ENCODE results near the gene PRR36.
A peak's percentile ranks its signal among the peaks of the same experiment; 100 is the strongest.

PRR36 gene

GRCh38 chr19:7874076-7874896, at the start of gene PRR36:
TSS of gene PRR36 (minus strand) at chr19:7874390. CDS start at chr19:7873689, 701 bp downstream.
- no peak for TF ChIP-seq CTCF (IDR thresholded peaks at IDR 0.05; ENCODE audit: low read depth, low read length, missing control alignments)
- no peak for DNase-seq (ENCODE audit: low read depth)
- in situ Hi-C loops (cut with HindIII; ENCODE audit: low sequenced_read_pairs): no loop called here
- peak within 1 kb of the TSS; percentile 25 for H3K4me3 ChIP-seq (ENCODE audit: low read depth, low read length)

GRCh38 chr19:7923295-7924191, 49.4 kb upstream of the PRR36 start:
- TF ChIP-seq CTCF (IDR thresholded peaks at IDR 0.05; ENCODE audit: low read depth, low read length, missing control alignments): no peak
- H3K4me3 ChIP-seq (ENCODE audit: low read depth, low read length): no peak overlapping the region
- DNase-seq (ENCODE audit: low read depth): no peak
- in situ Hi-C loops (cut with HindIII; ENCODE audit: low sequenced_read_pairs): no loop called here

DNA sequence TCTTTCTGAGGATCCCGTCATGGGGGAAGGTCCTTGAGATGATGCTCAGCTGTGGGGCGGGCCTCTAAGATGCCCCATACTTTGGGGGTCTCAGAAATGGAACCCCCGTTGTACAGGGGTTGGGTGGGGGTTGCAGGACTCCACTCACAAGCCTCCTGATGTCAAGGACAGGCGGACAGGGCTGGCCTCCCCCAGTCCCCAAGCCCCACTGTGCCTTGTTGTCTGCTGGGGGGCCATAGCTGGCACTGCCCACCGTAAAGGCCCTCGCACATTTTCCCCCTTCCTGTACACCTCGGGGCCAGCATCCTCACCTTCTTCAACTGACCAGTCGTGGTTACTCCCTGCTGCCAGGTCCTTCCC, 48.6 kb upstream of the PRR36 start:
- in situ Hi-C loops (cut with HindIII; ENCODE audit: low sequenced_read_pairs): no loop called here
- DNase-seq (ENCODE audit: low read depth): no peak
- no peak for TF ChIP-seq CTCF (IDR thresholded peaks at IDR 0.05; ENCODE audit: low read depth, low read length, missing control alignments)
- no peak overlapping the region for H3K4me3 ChIP-seq (ENCODE audit: low read depth, low read length)

DNA sequence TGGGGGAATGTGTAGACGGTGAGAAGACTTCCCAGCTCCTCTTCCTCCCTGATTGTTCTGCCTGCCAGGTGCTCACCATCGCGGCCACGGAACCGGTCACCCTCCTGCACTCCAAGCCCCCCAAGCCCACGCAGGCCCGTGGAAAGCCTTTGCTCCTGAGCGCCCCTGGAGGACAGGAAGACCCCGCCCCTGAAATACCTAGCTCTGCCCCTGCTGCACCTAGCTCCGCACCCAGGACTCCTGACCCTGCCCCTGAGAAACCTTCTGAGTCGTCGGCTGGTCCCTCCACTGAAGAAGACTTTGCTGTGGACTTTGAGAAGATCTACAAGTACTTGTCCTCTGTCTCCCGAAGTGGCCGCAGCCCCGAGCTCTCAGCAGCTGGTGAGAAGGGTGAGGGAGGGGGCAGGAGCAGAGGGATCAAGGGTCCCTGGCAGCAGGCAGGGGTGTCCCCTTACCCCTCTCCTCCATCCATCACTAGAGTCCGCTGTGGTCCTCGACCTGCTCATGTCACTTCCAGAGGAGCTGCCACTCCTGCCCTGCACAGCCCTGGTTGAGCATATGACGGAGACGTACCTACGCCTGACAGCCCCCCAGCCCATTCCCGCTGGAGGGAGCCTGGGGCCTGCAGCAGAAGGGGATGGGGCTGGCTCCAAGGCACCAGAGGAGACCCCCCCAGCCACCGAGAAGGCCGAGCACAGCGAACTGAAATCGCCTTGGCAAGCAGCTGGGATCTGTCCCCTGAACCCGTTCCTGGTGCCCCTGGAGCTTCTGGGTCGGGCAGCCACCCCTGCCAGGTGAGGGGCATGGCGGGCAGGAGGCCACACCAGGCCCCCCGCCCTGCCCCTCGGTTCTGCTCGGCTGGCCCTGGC, 48.0 kb upstream of the PRR36 start:
- H3K4me3 ChIP-seq (ENCODE audit: low read depth, low read length): no peak overlapping the region
- in situ Hi-C loops (cut with HindIII; ENCODE audit: low sequenced_read_pairs): no loop called here
- DNase-seq (ENCODE audit: low read depth): no peak
- TF ChIP-seq CTCF (IDR thresholded peaks at IDR 0.05; ENCODE audit: low read depth, low read length, missing control alignments): no peak

- TF ChIP-seq CTCF (IDR thresholded peaks at IDR 0.05; ENCODE audit: low read depth, low read length, missing control alignments): no peak
- no peak for DNase-seq (ENCODE audit: low read depth)
- in situ Hi-C loops (cut with HindIII; ENCODE audit: low sequenced_read_pairs): no loop called here
- H3K4me3 ChIP-seq (ENCODE audit: low read depth, low read length): peak overlapping the region; percentile 48
Observed at GRCh38 chr19:7921302-7921966, 47.2 kb upstream of the PRR36 start.
